ENCODE results near the gene FAM8A1.
"Not testable (repeated sequence)": the region's sequence is repeated elsewhere in the genome, so short reads cannot be mapped to it uniquely, and the experiment has no call there.

The FAM8A1 gene

GRCh38 chr6:17599877-17600526 lies at the start of gene FAM8A1:
TSS of gene FAM8A1 (plus strand) at chr6:17600302. CDS start at chr6:17600410, 108 bp downstream.
- peak; percentile 82 for DNase-seq

- DNase-seq, result no peak
Measured at GRCh38 chr6:17551383-17551958, 48.6 kb upstream of the FAM8A1 start.

- no peak for DNase-seq
Measured at GRCh38 chr6:17552861-17553260, 47.2 kb upstream of the FAM8A1 start.

GRCh38 chr6:17556014-17556413 lies 44.1 kb upstream of the FAM8A1 start:
- no peak for DNase-seq

DNA sequence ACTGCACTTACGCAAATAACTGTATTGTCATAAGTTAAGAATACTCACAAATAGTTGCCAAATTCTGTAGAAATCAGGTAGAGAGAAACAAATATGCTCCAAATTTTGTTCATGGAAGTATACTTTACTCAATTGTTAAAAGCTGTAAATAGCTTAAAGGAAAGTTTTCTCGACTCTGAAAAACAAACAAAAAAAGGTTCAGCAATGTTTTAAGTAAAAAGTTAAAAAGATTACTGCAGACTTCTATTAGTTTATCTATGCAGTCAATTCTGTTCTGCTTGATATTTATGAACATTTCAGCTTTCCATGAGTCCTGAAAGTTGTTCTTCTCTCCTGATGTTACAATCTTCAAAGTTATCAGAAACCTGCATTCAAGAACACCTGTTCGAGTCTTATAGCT lies 37.5 kb upstream of the FAM8A1 start:
- DNase-seq, result no peak

GRCh38 chr6:17565399-17565798 lies 34.7 kb upstream of the FAM8A1 start:
- DNase-seq, result no peak

- DNase-seq, result no peak
Measured at GRCh38 chr6:17574866-17575560, 25.1 kb upstream of the FAM8A1 start.

DNA sequence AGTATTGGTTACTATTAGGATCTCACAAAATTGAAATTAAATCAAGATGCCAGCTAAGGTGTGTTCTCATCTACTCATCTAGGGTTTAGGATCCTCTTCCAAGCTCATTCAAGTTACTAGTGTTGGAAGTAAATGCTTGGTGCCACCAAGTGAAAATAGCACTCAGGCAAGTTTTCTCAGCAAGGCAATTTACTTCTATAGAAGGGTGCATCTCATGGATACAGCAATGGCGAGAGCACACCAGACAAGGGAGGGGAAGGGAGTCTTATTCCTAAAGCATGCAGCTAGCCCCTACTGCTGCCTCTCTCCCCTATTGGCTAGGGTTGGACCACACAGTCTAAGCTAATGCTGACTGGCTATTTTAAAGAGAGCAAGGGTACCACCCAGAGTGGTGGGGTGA lies 23.0 kb upstream of the FAM8A1 start:
- no peak for DNase-seq

- DNase-seq, result no peak
Measured at GRCh38 chr6:17580518-17581048, 19.5 kb upstream of the FAM8A1 start.

GRCh38 chr6:17581282-17581681 lies 18.8 kb upstream of the FAM8A1 start:
- DNase-seq, result not testable (repeated sequence)

DNA sequence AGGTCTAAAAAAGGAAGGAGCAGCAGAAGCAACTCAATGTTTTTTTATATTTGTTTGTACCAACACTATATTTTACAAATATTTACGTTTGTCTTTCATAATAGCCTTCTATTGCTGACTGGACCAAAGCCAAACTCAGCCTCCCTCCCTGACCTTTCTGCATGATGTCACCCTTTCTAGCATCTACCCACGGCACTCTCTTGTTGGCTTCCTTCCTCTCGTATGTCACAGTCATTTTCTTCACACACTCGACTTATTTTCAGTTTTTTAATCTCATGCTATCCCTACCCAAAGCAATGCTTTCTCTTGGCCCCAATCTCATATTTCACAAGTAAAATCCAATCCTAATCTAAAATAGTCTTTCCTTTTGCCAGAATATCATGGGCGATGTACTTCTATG lies 16.3 kb upstream of the FAM8A1 start:
- no peak for DNase-seq

- DNase-seq, result peak; percentile 40
Measured at GRCh38 chr6:17584241-17584803, 15.8 kb upstream of the FAM8A1 start.

DNA sequence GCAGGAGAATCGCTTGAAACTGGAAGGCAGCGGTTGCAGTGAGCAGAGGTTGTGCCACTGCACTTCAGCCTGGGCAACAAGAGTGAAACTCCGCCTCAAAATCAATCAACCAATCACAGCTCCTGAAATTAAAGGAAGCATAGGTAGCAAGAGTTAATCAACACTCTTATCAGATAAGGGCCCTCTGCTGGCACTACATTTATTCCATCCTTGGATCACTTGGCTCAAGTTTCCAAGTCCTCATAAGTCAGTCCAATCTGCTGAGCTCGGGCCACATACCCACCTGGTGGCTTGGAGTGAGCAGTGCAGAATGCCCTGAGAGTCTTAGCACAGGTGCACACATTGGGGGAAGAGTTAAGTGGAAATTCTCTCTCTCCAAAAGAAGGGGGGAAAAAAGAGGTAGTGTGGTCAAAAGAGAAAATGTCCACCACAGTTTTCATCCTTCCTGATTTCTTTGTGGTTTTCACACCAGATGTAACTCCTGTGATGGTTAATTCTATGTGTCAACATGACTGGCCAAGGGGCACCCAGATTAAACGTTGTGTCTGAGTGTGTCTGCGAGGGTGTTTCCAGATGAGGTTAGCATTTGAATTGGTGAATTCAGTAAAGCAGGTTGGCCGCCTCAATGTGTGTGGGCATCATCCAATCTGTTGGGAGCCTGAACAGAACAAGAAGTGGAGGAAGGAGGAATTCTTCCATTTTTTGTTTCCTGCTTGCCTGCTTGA lies 14.2 kb upstream of the FAM8A1 start:
- DNase-seq, result no peak

DNA sequence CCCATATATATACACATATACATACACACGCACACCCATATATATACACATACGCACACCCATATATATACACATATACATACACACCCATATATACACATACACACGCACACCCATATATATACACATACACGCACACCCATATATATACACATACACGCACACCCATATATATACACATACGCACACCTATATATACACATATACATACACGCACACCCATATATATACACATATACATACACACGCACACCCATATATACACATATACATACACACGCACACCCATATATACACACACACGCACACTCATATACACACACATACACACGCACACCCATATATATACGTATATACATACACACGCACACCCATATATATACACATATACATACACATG lies 13.5 kb upstream of the FAM8A1 start:
- not testable (repeated sequence) for DNase-seq

- DNase-seq, result no peak
Measured at GRCh38 chr6:17588011-17588410, 12.1 kb upstream of the FAM8A1 start.

DNA sequence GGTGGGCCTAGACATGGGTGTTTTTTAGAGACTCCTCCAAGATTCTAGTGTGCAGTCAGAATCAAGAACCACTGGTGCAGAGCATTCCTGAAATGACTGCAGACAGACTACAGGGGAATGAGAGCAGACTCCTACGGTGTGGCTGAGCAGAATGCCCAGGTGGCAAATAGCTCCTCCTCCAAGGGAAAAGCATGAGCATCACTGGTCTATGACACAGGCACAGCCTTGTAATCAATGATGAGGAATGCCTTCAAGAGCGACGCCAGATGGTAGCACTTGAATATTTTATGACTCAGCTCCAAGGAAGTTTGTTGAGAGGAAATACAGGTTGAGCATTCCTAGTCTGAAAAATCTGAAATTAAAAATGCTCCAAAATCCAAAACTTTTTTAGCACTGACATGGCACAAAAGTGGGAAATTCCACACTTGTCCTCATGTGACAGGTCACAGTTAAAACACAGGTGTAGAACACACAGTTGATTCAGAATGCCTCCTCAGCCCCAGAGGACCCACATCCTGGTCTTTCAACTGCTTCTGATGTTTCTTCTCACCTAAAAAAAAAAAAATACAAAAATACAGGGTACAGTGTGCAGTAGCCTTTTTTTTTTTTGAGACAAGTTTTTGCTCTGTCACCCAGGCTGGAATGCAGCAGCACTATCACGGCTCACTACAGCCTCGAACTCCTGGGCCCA lies 10.6 kb upstream of the FAM8A1 start:
- no peak for DNase-seq

DNA sequence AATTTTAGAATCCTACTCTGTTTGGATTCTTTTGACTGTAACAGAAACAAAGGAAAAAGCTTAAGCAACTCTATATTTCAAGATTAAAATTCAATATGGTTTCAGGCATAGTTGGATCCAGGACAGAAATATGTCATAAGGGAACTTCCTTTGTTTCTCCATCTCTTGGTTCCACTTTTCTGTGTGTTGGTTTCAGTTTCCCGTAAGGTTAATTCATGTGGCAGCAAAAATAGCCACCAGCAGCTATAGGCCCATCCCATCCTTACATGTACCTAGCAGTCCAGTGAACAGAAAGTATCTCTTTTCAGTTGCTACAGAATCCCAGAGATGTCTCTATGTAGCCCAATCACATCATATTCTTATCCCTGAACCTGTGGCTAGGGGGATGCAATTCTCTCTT lies 8.8 kb upstream of the FAM8A1 start:
- no peak for DNase-seq

- no peak for DNase-seq
Measured at GRCh38 chr6:17593246-17593645, 6.9 kb upstream of the FAM8A1 start.

GRCh38 chr6:17596085-17596484 lies 4.0 kb upstream of the FAM8A1 start:
- no peak for DNase-seq

GRCh38 chr6:17600527-17601385 lies 654 bp downstream of the FAM8A1 start:
- DNase-seq, result no peak

DNA sequence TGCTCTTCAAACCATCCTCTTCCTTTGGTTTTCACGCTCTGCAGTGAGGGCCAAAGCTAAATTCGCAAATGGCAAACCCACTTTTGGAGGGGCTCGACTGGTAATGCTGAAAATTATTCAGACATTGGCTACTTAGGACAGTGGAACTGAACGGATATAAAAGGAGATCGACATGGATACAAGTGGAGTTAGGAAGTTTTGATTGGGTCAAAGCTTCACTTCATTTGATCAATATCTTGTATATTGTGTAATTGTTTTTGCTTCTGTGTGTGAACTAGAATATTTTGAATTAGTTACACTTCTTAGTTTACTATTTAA lies 1.2 kb downstream of the FAM8A1 start:
- DNase-seq, result no peak

- DNase-seq, result no peak
Measured at GRCh38 chr6:17602888-17603287, 2.8 kb downstream of the FAM8A1 start.
